Islet precursor cell (in vitro differentiated cells): ENCODE data around the gene SLC4A8.
A peak's percentile ranks its signal among the peaks of the same experiment; 100 is the strongest.

ENCODE experiments used
- DNase-seq: peaks from one replicate; pipeline ENCODE4 v3.0.0-alpha.2; 2018

SLC4A8 gene

GRCh38 chr12:51528852-51529650, 104.4 kb downstream of the SLC4A8 start:
- DNase-seq: peak; percentile 79

GRCh38 chr12:51529651-51529970, 105.0 kb downstream of the SLC4A8 start:
- peak; percentile 97 for DNase-seq

- peak; percentile 29 for DNase-seq
These were observed 105.6 kb downstream of the SLC4A8 start for GRCh38 chr12:51530208-51530607.

GRCh38 chr12:51531284-51531977, 106.8 kb downstream of the SLC4A8 start:
- peak; percentile 52 for DNase-seq

- DNase-seq: peak; percentile 96
These were observed 107.4 kb downstream of the SLC4A8 start for GRCh38 chr12:51531978-51532497.

- no peak for DNase-seq
These were observed 109.2 kb downstream of the SLC4A8 start for GRCh38 chr12:51533799-51534198.

GRCh38 chr12:51534216-51535074, 109.8 kb downstream of the SLC4A8 start:
- peak; percentile 62 for DNase-seq

- DNase-seq: peak; percentile 37
These were observed 111.5 kb downstream of the SLC4A8 start for GRCh38 chr12:51536159-51536558.

GRCh38 chr12:51538149-51538548, 113.5 kb downstream of the SLC4A8 start:
- peak; percentile 35 for DNase-seq

- no peak for DNase-seq
These were observed 114.0 kb downstream of the SLC4A8 start for GRCh38 chr12:51538599-51538998.

- DNase-seq: no peak
These were observed 116.4 kb downstream of the SLC4A8 start for GRCh38 chr12:51540996-51541395.

- DNase-seq: no peak
These were observed 121.5 kb downstream of the SLC4A8 start for GRCh38 chr12:51546097-51546496.

GRCh38 chr12:51547606-51548005, 123.0 kb downstream of the SLC4A8 start:
- DNase-seq: no peak

- DNase-seq: no peak
These were observed 123.6 kb downstream of the SLC4A8 start for GRCh38 chr12:51548241-51548640.

- DNase-seq: no peak
These were observed 125.0 kb downstream of the SLC4A8 start for GRCh38 chr12:51549637-51550036.
